OCI-LY7 (cell line): ENCODE data around the gene OGFR. TPM values are rescaled to one million over a fixed set of nuclear protein-coding genes. Genes with fewer than 3 reads are reported as not detected.

Experiments
- BruUV-seq: library from RNA; stranded (reverse); fragments of 400-500 nt; replicated peaks from 2 replicates; lab custom pipeline; 2021; lab: Mats Ljungman, UMichigan
- CTCF ChIA-PET: fragments of 300-600 bp; sonication (Branson Sonifier 250); formaldehyde crosslinking; loops from one replicate; lab custom pipeline; 2022; ENCODE audit warnings: antibody characterized with exemption; ENCODE audit not compliant: unreplicated experiment; lab: Charles Lee
- POLR2A ChIA-PET: fragments of 300-600 bp; sonication (Branson Sonifier 250); formaldehyde crosslinking; loops from one replicate; lab custom pipeline; 2022; ENCODE audit warnings: antibody characterized with exemption; lab: Charles Lee
- DNase-seq: peaks from one replicate; pipeline ENCODE4 v3.0.0-alpha.2; 2015; ENCODE audit warnings: low spot score
- H2AFZ ChIP-seq: fragments of 200-600 bp; sonication (generic), shearing (Covaris generic); 2 replicates; pipeline ENCODE4 v1.6.1; 2014; ENCODE audit warnings: mild to moderate bottlenecking, antibody characterized with exemption, low read length, moderate library complexity
- H3K27ac ChIP-seq: fragments of 200-600 bp; sonication (generic); 2 replicates; pipeline ENCODE4 v1.5.1; 2014; ENCODE audit warnings: mixed run types, low read depth, mild to moderate bottlenecking, moderate library complexity, low read length, inconsistent platforms; ENCODE audit not compliant: poor library complexity, severe bottlenecking
- H3K36me3 ChIP-seq: fragments of 200-600 bp; sonication (generic); 2 replicates; pipeline ENCODE4 v1.6.1; 2014; ENCODE audit warnings: mild to moderate bottlenecking, antibody characterized with exemption, low read length, moderate library complexity, mixed read lengths; ENCODE audit not compliant: insufficient read depth
- H3K4me1 ChIP-seq: fragments of 200-600 bp; sonication (generic); 2 replicates; pipeline ENCODE4 v1.5.1; 2014; ENCODE audit warnings: mild to moderate bottlenecking, low read length; ENCODE audit not compliant: insufficient read depth, poor library complexity, severe bottlenecking
- H3K4me2 ChIP-seq: fragments of 200-600 bp; sonication (generic); 2 replicates; pipeline ENCODE4 v1.6.1; 2014; ENCODE audit warnings: mild to moderate bottlenecking, low read length
- H3K4me3 ChIP-seq: fragments of 200-600 bp; sonication (generic); 2 replicates; pipeline ENCODE4 v1.5.1; 2014; ENCODE audit warnings: mild to moderate bottlenecking, low read depth, low read length; ENCODE audit not compliant: poor library complexity, severe bottlenecking
- H3K79me2 ChIP-seq: fragments of 200-600 bp; sonication (generic); 2 replicates; pipeline ENCODE4 v1.6.1; 2016; ENCODE audit warnings: low read depth, mild to moderate bottlenecking, low read length, moderate library complexity, mixed read lengths; ENCODE audit not compliant: insufficient read depth
- H3K9me2 ChIP-seq: fragments of 200-600 bp; sonication (generic); 2 replicates; pipeline ENCODE4 v1.6.1; 2016; ENCODE audit warnings: mild to moderate bottlenecking, low read length, mixed read lengths; ENCODE audit not compliant: insufficient read depth
- H3K9me3 ChIP-seq: fragments of 200-600 bp; sonication (generic); 2 replicates; pipeline ENCODE4 v1.6.1; 2014; ENCODE audit warnings: mild to moderate bottlenecking, mixed run types, low read length, mixed read lengths
- H4K20me1 ChIP-seq: fragments of 200-600 bp; sonication (generic); 2 replicates; pipeline ENCODE4 v1.6.1; 2014; ENCODE audit warnings: mild to moderate bottlenecking, antibody characterized with exemption, low read length, moderate library complexity, mixed read lengths; ENCODE audit not compliant: insufficient read depth
- EZH2phosphoT487 ChIP-seq: fragments of 200-600 bp; sonication (generic); IDR thresholded peaks from 2 replicates; pipeline ENCODE4 v1.6.1; 2018; ENCODE audit warnings: low read depth, borderline replicate concordance, mild to moderate bottlenecking, mixed run types, antibody characterized with exemption, low read length, moderate library complexity, mixed read lengths
- intact Hi-C: fragments of 100-400 bp; cut with micrococcal nuclease; formaldehyde crosslinking; loops from one replicate; pipeline ENCODE4 v1.10.0; 2022; ENCODE audit not compliant: unreplicated experiment
- total RNA-seq, 2 experiments: library from RNA; depleted of rRNA in 1 of 2; stranded (reverse); fragments of >200 nt in 1 of 2; shearing (Covaris generic) in 1 of 2; gene quantifications; 2 replicates each; pipeline ENCODE4 v1.2.3, GENCODE V29; 2014 to 2022
- TF ChIP-seq, protein P1 (sequence below): fragments of 200-600 bp; sonication (generic); conservative IDR thresholded peaks from 2 replicates; pipeline ENCODE4 v1.5.1; 2014; ENCODE audit warnings: mild to moderate bottlenecking, antibody characterized with exemption, low read length, moderate library complexity, mixed read lengths

Gene OGFR
- total RNA-seq, 2 experiments from 2014 or later: 64.8 to 69.9 TPM

GRCh38 chr20:62843656-62844055 is 39.0 kb downstream of the OGFR start:
- no peaks in the 10 kb centered on the region for H3K9me3 ChIP-seq
- no peaks in the 10 kb centered on the region for H3K79me2 ChIP-seq
- no peaks in the 10 kb centered on the region for H4K20me1 ChIP-seq
- no peak for DNase-seq
- POLR2A ChIA-PET: no interaction called here
- no peak overlapping the region for H3K4me2 ChIP-seq
- H2AFZ ChIP-seq: no peak overlapping the region
- H3K27ac ChIP-seq: no peak overlapping the region
- no peak overlapping the region for H3K4me3 ChIP-seq
- BruUV-seq: no TSS peak
- no peaks in the 10 kb centered on the region for H3K9me2 ChIP-seq
- peaks cover 2% of the 10 kb centered on the region for H3K4me1 ChIP-seq
- CTCF ChIA-PET: no interaction called here
- H3K36me3 ChIP-seq: peaks cover 10% of the 10 kb centered on the region; the same call in 1 of the 2 replicates
- intact Hi-C loops: no loop called here
- no peak for TF ChIP-seq EZH2phosphoT487

- H3K36me3 ChIP-seq: peaks cover 10% of the 10 kb centered on the region; the same call in 1 of the 2 replicates
- H3K27ac ChIP-seq: no peak overlapping the region
- peaks cover 7% of the 10 kb centered on the region for H3K4me1 ChIP-seq
- POLR2A ChIA-PET: interaction anchor here (0.7 kb wide), 1 partner anchor 17 kb away, joined by 3 read pairs; the partner anchor contains the start of gene TCFL5
- H3K9me3 ChIP-seq: no peaks in the 10 kb centered on the region
- TF ChIP-seq, protein P1, sequence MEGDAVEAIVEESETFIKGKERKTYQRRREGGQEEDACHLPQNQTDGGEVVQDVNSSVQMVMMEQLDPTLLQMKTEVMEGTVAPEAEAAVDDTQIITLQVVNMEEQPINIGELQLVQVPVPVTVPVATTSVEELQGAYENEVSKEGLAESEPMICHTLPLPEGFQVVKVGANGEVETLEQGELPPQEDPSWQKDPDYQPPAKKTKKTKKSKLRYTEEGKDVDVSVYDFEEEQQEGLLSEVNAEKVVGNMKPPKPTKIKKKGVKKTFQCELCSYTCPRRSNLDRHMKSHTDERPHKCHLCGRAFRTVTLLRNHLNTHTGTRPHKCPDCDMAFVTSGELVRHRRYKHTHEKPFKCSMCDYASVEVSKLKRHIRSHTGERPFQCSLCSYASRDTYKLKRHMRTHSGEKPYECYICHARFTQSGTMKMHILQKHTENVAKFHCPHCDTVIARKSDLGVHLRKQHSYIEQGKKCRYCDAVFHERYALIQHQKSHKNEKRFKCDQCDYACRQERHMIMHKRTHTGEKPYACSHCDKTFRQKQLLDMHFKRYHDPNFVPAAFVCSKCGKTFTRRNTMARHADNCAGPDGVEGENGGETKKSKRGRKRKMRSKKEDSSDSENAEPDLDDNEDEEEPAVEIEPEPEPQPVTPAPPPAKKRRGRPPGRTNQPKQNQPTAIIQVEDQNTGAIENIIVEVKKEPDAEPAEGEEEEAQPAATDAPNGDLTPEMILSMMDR: no peak
- TF ChIP-seq EZH2phosphoT487: no peak
- BruUV-seq: no TSS peak
- no peak overlapping the region for H3K4me2 ChIP-seq
- H4K20me1 ChIP-seq: no peaks in the 10 kb centered on the region
- no peak overlapping the region for H3K4me3 ChIP-seq
- no peak for DNase-seq
- H2AFZ ChIP-seq: no peak overlapping the region
- intact Hi-C loops: no loop called here
- no peaks in the 10 kb centered on the region for H3K9me2 ChIP-seq
- CTCF ChIA-PET: no interaction called here
- no peaks in the 10 kb centered on the region for H3K79me2 ChIP-seq
Measured at GRCh38 chr20:62844182-62844581, 39.5 kb downstream of the OGFR start.

DNA sequence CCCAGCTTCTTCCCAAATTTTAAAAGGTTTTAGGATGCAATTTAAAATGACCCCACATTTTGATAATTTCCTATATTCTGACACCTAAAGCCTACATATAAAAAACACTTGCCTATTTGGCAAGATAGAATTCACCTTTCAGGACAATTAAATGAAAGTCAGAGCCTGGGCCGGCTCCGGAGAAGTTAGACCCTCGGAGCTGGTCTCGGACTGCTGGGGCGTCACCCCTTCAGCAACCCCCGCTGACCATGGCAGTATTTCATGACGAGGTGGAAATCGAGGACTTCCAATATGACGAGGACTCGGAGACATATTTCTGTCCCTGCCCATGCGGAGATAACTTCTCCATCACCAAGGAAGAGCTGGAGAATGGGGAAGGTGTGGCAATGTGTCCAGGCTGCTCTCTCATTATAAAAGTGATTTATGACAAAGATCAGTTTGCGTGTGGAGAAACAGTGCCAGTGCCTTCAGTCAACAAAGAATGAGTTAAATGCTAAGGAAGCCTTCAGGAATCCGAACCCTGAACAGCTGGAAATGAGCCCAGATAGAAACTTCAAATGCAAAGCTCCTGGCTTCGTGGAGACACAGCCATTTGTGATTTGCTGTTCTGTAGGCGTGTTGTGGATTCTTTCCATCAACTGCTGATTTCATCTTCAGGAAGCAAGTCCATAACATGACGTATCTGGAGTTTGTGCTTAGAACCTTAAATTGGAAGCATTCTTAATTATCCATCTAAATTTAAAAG is 41.0 kb downstream of the OGFR start:
- no peak overlapping the region for H3K27ac ChIP-seq
- H4K20me1 ChIP-seq: no peaks in the 10 kb centered on the region
- H2AFZ ChIP-seq: no peak overlapping the region
- CTCF ChIA-PET: no interaction called here
- H3K79me2 ChIP-seq: no peaks in the 10 kb centered on the region
- no peak for TF ChIP-seq EZH2phosphoT487
- TF ChIP-seq, protein P1: no peak
- H3K9me3 ChIP-seq: no peaks in the 10 kb centered on the region
- POLR2A ChIA-PET: no interaction called here
- DNase-seq: no peak
- H3K4me1 ChIP-seq: peaks cover 9% of the 10 kb centered on the region
- peaks cover 14% of the 10 kb centered on the region; the same call in 1 of the 2 replicates for H3K36me3 ChIP-seq
- no peak overlapping the region for H3K4me3 ChIP-seq
- BruUV-seq: no TSS peak
- H3K9me2 ChIP-seq: no peaks in the 10 kb centered on the region
- no peak overlapping the region for H3K4me2 ChIP-seq
- intact Hi-C loops: no loop called here
